ENCODE measurements around the gene HTT-AS.

HTT-AS gene

GRCh38 chr4:3016961-3017360, 57.4 kb downstream of the HTT-AS start:
- no peaks in the 10 kb centered on the region for H3K9me3 ChIP-seq (ENCODE audit: control insufficient read depth, low read length)
- H3K36me3 ChIP-seq (ENCODE audit: control insufficient read depth, insufficient read depth, low read length) = no peaks in the 10 kb centered on the region
- no peaks in the 10 kb centered on the region for H3K27me3 ChIP-seq (replicated peaks; ENCODE audit: control insufficient read depth, insufficient read depth, low read length, poor library complexity, severe bottlenecking)
- H3K4me1 ChIP-seq (ENCODE audit: control insufficient read depth, insufficient read depth, low read length, poor library complexity, severe bottlenecking) = no peaks in the 10 kb centered on the region
- H3K27ac ChIP-seq (ENCODE audit: insufficient read depth, low read length, poor library complexity, severe bottlenecking) = no peak overlapping the region
- H3K4me3 ChIP-seq (ENCODE audit: insufficient read depth, low read depth, low read length, poor library complexity, severe bottlenecking) = no peak overlapping the region
- no peak for DNase-seq

DNA sequence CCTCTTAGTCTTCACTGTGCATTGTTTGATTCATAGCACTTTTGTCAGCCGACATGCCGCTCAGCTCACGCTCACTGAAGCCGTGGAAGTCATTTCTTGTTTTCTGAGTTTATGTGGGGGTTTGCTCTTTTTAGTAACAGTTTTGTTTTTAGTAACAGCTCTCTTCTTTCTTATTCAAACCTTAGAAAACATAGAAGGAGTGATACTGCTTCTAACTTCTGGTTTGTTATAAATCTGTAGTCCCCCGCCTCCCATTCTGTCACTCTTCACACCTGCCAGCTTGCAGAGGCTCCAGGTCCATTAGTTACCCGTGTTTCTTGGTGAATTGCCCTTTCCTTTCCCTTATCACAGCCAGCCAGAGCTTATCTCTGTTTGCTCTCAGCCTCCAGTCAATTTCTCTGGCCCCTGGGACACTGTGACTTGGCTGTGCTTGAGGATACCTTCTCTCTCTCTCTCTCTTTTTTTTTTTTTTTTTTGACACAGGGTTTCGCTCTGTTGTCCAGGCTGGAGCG, 60.4 kb downstream of the HTT-AS start:
- Histone ChIP-seq H3K27me3 (replicated peaks; ENCODE audit: control insufficient read depth, insufficient read depth, low read length, poor library complexity, severe bottlenecking) (no peaks in the 10 kb centered on the region), H3K27ac (ENCODE audit: insufficient read depth, low read length, poor library complexity, severe bottlenecking) (no peak overlapping the region), H3K4me1 (ENCODE audit: control insufficient read depth, insufficient read depth, low read length, poor library complexity, severe bottlenecking) (no peaks in the 10 kb centered on the region), H3K36me3 (ENCODE audit: control insufficient read depth, insufficient read depth, low read length) (no peaks in the 10 kb centered on the region), H3K9me3 (ENCODE audit: control insufficient read depth, low read length) (no peaks in the 10 kb centered on the region), H3K4me3 (ENCODE audit: insufficient read depth, low read depth, low read length, poor library complexity, severe bottlenecking) (no peak overlapping the region)
- DNase-seq = no peak

Measured in effector memory CD4-positive, alpha-beta T cell (primary cell).